G401.6 (cell line): ENCODE measurements around the gene TPTE.
"Not testable (repeated sequence)": the region's sequence is repeated elsewhere in the genome, so short reads cannot be mapped to it uniquely, and the experiment has no call there.

Experiments
- FAIRE-seq: peaks from 2 replicates; lab custom pipeline; 2012; peaks lifted over from hg19 to GRCh38; lab: Jason Lieb, UNC

TPTE gene

DNA sequence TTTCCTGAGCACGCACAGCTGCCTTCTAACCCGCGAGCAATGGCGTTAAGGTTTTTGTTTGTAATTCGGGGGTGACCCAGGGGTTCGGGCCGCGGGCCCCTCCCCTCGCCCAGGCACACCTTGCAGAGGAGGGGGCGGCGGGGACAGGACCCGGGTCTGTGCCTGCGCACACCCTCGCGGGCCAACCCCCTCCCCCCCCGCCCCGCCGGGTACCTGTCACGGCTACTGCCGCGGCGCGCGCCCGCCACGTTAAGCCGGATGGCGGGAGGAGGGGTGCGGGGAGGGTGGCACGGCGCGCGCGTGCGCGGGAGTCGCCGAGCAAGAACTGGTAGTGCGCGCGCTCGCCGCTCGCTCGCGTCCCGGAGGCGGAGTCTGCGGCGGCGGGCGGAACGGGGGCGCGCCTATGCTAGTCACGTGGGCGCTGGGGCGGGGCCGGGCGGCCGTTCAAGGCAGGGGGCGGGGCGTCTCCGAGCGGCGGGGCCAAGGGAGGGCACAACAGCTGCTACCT, at the start of gene TPTE:
Gene TPTE, plus strand, starts transcription at position 493 of the 508 bp plus-strand sequence. CDS start 17,141 bp downstream, outside the sequence.
- no peak for FAIRE-seq

DNA sequence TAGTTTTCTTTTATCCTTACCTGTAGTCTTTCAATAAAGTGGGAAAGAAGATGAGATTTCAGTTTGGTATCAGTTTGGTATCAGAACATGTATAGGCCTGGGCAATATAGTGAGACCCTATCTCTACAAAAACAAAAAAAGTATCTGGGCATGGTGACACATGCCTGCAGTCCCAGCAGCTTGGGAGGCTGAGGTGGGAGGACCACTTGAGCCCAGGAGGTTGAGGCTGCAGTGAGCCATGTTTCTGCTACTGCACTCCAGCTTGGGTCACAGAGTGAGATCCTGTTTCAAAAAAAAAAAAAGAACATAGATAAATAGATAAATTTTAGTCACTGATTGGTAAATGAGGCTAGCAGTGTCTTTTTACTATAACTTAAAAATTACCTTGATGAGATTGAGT, 49.4 kb upstream of the TPTE start:
- not testable (repeated sequence) for FAIRE-seq

DNA sequence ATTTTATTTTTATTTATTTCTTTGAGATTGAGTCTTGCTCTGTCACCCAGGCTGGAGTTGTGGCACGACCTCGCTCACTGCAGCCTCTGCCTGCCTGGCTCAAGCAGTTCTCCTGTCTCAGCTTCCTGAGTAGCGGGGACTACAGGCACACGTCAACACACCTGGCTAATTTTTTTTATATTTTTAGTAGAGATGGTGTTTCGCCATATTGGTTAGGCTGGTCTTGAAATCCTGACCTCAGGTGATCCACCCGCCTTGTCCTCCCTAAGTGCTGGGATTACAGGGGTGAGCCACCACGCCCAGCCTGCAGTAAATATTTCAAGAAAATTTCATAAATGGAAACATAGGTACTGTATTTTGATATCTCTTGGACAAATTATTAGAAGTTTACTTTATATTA, 43.6 kb upstream of the TPTE start:
- FAIRE-seq: not testable (repeated sequence)

DNA sequence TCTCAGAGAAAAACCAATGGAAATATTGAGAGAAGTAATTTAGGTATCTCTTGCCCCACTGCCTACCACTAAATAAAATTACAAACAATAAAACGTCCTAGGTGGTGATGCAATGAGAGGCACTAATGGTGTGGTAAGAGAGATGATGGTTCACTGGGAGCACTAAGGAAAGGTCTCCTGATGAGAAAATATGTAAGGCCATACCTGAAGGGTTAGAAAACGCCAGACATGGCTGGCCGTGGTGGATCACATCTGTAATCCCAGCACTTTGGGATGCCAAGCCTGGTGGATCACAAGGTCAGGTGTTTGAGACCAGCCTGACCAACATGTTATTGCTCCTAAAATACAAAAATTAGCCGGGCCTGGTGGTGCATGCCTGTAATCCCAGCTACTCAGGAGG, 41.5 kb upstream of the TPTE start:
- FAIRE-seq: not testable (repeated sequence)

DNA sequence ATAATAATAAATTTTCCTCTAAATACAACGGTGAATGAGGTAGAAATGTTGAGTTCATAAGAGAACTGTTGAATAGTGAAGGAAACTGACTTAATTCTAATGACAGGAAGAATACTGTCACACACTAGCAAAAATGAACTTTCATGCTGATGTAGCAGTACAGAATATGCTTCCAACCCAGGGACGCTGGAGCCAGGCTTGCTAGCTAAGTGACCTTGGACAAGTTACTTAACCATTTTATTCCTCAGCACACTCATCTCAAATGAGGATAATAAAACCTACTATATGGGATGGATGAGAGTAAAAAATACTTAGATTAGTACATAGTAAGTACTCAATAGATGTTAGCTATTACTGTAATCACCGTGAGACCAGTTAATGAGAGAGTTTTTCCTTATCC, 36.5 kb upstream of the TPTE start:
- not testable (repeated sequence) for FAIRE-seq

DNA sequence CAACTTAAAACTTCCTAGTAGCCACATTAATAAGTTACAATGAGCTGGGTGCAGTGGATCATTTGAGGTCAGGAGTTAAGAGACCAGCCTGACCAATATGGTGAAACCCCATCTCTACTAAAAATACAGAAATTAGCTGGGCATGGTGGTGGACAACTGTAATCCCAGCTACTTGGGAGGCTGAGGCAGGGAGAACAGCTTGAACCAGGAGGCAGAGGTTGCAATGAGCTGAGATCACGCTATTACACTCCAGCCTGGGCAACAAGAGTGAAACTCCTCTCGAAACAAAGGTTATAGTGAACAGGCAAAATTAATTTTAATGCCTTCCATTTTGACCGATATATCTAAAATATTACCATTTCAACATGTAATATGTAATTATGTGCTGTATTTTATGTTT, 30.9 kb upstream of the TPTE start:
- not testable (repeated sequence) for FAIRE-seq

DNA sequence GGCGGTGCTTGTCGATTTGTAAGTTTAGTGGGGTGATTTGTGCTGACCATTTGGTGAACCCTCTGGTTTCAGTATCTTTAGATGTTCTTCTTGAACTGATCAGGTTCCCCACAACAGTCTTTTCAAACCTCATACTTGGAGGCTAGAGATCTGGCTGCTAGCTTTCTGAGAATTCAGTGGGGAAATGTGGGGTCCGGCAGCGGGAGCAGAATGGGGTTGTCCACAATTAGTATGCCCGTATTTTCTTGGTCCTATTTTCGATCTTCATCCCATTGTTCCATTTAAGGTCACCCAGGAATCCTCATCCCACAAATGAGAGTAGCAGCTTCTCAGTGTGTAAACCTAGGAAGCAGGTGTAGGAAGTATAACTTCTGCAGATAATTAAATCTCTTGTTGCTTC, 10.3 kb upstream of the TPTE start:
- no peak for FAIRE-seq

DNA sequence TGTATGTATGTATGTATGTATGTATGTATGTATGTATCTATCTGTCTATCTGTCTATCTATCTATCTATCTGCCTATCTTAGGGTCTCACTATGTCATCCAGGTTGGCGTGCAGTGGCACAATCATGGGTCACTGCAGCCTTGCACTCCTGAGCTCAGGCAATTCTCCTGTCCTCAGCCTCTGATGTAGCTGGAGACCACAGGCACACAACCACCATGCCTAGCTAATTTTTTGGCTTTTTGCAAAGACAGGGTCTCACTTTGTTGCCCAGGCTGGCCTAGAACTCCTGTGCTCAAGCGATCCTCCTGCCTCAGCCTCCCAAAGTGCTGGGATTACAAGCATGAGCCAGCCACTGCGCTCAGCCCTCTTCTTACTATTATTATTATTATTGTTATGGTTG, 4.5 kb upstream of the TPTE start:
- FAIRE-seq: not testable (repeated sequence)

DNA sequence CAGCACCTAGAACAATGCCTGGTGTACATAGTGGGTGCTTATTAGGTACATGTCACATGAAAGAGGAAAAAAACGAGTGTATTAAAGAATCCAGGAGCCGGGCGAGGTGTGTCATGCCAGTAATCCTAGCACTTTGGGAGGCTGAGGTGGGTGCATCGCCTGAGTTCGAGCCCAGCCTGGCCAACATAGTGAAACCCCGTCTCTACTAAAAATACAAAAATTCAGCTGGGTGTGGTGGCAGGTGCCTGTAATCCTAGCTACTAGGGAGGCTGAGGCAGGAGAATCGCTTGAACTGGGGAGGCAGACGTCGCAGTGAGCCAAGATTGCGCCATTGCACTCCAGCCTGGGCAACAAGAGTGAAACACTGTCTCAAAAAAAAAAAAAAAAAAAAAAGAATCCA, 3.5 kb upstream of the TPTE start:
- not testable (repeated sequence) for FAIRE-seq

DNA sequence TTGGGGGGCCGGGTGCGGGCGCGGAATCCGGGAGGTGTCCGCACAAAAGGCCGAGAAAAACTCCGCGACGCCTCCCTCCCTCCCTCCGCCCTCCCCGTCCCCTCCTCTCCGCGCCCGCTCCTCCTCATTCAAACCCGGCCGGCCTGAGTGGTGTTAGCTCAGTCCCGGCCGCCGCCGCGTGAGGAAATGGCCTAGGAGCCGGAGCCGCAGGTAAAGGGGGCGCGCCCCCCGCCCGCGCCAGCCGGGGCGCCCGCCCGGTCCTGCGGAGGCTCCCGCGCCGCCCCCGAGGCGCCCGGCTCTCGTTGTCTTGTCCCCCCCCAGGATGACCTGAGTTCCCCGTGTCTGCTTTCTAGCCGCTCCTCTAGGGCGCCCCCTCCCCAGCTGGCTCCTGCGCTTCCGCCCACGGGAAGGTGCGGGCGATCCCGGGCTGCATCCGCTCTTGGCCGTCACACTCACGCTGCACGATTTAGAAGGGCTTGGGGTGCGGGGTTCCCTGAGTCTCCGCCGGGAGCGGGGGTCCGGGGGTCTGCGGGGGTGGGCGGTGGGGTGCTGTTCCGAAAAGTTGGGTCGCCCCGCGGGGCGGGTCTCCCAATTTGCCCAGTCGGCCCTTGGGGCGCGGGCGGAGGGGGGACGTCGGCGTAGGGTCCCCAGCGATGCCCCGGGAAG, 585 bp downstream of the TPTE start:
- not testable (repeated sequence) for FAIRE-seq

DNA sequence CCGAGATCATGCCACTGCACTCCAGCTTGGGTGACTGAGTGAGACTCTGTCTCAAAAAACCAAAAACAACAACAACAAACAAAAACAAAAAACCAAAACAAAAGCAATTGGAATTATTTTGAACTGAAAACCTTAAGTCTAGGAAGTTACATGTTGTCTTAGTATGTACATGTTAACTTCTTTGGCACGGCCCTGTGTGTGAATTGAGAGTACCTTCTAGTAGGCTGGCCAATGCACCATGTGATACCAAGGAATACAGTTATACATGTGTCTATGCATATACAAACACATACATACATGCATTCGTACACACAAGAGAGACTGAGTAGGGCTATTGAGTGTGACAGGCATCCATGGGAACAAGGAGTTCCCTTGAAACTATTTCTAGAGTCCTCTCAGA, 18.6 kb downstream of the TPTE start:
- no peak for FAIRE-seq

DNA sequence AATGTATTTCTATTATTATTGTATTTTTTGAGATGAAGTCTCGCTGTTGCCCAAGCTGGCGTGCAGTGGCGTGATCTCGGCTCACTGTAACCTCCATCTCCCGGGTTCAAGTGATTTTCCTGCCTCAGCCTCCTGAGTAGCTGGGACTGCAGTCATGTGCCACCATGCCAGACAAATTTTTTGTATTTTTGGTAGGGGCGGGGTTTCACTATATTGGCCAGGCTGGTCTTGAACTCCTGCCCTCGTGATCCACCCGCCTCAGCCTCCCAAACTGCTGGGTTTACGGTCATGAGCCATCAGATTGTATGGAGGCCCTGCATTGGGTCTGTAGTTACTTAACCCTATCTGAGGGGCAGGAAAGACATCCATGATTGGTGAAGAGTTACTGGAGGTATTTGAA, 23.0 kb downstream of the TPTE start:
- not testable (repeated sequence) for FAIRE-seq

DNA sequence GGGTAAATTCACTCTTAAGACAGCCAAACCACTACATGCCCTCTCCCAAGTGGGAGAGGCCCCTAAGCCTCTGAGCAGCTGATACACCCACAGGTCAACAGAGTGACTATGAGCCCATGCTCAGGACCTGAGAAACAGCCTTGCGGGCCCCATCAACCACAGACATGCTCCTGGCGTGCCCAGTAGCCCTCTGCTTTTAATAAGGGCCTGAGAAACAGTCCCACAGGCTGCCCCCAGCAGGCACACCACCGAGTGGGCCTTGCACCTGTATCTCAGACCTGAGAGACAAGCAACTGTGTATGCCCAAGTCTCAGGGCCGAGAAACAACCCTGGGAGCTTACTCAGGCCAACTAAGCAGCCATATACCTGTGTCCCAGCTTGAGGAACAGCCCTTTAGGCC, 26.5 kb downstream of the TPTE start:
- FAIRE-seq: not testable (repeated sequence)

DNA sequence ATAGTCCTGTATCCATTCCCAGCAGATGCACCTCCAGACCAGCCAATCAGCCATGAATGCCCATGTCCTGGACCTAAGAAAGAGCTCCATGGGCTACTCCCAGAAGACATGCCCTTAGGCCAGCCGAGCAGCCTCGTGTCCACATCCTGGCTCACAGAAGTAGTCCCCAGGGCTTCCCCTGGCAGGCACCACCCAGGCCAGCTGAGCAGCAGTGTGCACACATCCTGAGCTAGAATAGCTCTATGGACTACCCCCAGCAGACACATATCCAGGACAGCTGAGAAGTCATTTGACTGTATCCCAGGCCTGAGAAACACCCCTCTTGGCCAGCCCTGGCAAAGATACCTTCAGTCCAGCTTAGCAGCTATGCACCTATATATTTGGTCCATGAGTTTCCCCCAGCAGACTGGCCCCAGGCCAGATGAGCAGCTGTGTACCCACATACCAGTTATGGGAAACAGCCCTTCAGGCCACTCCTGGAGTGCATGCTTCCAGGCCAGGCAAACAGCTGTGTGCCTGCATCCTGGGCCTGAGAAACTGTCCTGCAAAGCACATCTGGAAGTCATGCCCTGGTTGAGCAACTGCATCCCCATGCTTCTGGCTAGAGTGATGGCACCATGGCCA, 27.1 kb downstream of the TPTE start:
- not testable (repeated sequence) for FAIRE-seq

DNA sequence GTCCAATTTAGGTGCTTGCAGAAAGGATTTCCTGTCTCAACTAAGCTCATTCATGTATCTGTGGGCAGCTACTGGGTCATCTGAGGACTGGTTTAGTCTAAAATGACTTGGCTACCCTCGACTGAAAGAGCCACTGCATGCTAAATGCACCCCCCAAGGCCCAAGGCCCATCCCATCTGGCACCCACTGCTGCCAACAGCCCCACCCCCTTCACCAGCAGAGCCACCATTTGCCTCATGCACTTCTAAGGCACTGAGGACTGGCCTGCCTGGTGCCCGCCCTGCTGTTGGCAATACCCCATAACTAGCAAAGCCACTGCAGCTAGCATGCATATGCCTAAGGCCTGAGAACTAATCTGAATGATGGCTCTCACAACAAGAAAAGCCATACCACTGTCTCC, 49.4 kb downstream of the TPTE start:
- not testable (repeated sequence) for FAIRE-seq

DNA sequence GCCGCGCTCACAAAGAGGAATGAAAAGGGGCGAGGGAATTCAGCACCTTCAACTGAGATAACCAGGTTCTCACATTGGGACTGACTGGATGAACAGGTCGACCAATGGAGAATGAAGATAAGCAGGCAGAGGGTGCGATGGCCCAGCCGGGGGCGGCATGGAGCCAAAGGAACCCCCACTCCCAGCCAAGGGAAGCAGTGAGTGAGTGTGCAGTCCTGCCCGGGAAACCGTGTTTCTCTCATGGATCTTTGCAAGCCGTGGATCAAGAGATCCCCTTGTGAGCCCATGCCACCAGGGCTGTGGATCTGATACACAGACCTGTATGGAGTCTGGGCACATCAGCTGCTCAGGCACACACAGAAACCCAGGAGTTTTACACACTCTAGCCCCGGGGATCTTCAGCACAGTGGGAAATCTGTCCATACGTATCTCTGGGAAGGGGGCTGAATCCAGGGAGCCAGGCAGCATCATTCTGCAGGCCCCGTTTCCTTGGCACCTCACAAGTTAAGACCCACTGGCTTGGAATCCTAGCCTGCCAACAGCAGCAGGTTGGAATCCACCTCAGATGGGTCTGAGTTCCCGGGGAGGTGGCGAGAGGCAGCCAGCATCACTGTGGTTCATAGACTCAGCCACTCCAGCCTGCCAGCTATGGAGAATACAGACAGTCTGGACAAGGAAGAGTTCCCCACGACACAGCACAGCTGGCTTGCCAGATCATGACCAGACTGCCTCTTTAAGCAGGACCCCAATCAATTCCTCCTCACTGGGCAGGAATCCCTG, 53.3 kb downstream of the TPTE start:
- FAIRE-seq: not testable (repeated sequence)

DNA sequence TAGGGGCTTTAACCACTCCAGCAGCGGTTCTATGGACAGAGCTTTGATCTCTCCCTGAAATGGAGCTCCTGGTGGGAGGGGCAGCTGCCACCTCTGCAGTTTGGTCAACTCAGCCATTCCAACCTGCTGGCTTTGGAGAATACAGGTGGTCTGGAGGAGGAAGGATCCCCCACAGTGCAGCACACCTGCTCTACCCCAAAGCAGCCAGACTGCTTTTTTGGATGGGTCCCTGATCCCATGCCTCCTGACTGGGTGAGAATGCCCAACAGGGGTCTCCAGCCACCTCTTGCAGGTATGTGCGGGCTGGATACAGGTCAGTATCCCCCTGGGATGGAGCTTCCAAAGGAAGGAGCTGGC, 53.9 kb downstream of the TPTE start:
- FAIRE-seq: no peak

DNA sequence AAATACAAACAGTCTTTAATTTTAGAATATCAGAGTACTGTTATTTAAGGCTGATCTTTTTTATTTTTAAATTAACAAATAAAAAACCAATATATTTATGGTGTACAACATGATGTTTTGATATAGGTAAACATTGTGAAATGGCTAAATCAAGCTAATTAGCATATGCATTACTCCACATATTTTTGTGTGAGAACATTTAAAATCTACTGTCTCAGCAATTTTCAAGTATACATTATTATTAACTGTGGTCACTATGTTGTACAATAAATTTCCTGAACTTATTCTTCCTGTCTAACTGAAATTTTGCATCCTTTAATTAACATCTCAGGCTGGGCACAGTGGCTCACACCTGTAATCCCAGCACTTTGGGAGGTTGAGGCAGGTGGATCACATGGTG, 57.5 kb downstream of the TPTE start:
- not testable (repeated sequence) for FAIRE-seq

DNA sequence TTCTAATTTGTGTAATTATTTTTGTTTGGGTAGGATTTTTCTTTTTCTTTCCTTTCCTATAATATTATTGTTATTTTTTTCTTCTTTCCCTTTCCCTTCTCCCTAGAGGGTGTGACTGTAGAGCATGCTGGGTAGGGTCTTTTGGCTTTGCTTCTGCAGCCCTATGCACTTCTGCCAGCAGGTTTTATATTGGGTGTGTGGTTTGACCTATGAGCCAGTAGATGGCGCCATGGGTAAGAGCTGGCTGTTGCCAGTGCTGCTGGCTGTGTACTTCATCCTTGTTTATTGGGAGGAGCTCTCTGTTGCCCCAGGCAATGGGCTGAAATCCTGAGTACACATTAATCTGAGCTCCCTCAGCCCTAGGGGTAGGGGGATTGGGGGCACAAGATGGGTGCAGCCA, 67.7 kb downstream of the TPTE start:
- not testable (repeated sequence) for FAIRE-seq

DNA sequence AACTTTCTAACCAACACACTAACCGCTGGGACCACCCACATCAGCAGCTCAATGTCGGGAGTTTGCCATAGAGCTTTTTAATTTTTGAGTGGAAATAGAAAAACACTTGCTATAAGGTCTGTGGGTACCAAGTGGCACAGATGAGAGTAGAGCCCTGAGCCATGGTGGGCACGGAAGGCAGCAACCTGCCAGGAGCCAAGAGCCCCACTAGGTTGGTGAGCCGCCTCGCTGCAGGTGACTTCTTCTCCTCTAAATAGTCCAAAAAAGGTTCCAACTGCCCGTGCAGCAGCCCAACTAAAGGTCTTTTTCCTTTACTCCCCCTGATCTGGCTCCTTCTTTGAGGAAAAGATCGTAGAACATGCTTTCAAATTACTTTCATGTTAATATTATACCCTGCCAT, 85.7 kb downstream of the TPTE start:
- FAIRE-seq: not testable (repeated sequence)

DNA sequence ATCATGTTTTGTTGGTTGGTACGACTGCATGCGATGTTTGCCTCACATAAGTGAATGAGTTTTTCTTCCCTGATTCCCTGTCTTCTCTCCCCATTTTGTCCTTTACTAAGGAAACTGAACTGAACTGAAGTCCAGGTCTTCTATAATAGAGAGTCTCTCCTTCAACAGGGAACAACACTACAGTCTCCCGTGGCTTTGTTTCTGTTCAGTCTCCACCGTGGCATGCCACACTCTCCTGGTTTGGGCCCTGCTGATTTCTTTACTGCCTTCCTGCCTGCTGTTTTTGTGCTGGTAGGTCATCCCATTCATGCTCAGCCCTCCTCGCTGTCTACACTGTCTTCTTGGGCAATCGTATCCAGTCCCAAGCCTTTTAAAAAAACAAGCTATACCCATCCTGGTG, 92.9 kb downstream of the TPTE start:
- not testable (repeated sequence) for FAIRE-seq

DNA sequence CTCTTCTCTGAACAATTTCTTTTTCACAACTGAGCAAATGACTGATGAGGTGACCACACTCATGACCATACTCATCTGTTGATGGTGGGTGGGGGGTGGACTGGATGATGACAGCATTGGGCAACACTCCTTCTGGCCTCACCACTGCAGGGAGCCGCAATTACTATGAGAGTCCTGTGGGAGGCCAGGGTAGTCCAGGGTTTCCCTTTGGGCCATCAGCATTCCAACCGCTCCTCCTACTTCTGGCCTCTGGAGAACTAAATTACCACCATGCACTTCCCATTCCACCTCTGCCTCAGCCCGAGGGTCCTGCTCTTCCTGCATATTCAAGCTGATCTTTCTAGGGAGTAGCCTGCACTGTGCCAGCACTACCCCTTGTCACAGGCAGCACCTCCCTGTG, 94.7 kb downstream of the TPTE start:
- FAIRE-seq: not testable (repeated sequence)

DNA sequence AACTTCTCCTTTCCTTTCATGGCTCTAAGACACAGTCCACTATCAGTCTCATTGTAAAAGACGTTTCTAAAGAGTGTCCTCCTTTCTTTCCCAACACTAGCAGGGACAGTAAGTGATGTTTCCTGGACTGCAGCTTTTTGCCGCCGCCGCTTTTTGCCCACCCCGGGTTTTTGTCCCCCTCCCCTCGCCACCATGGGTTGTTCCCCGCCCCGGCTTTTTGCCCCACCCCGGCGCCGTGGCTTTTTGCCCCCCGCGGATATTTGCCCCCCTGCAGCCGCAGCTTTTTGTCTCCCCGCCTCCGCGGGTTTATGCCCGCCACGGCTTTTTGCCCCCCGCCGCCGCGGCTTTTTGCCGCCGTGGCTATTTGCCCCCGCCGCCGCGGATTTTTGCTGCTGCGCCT, 95.2 kb downstream of the TPTE start:
- no peak for FAIRE-seq
